Glutamatergic neuron (in vitro differentiated cells): ENCODE data around the gene ANO2. TPM values are rescaled to one million over a fixed set of nuclear protein-coding genes. Genes with fewer than 3 reads are reported as not detected.

Experiments
- DNase-seq: peaks from one replicate; pipeline ENCODE4 v3.0.0; 2022
- H3K27ac Mint-ChIP-seq: one replicate; pipeline ENCODE4 v1.8.0; 2020; ENCODE audit warnings: mild to moderate bottlenecking, mixed read lengths, inconsistent platforms; ENCODE audit not compliant: unreplicated experiment
- H3K27me3 Mint-ChIP-seq: one replicate; pipeline ENCODE4 v1.8.0; 2020; ENCODE audit warnings: mild to moderate bottlenecking, moderate library complexity, mixed read lengths, inconsistent platforms; ENCODE audit not compliant: unreplicated experiment
- H3K36me3 Mint-ChIP-seq: one replicate; pipeline ENCODE4 v1.8.0; 2020; ENCODE audit warnings: mild to moderate bottlenecking, mixed read lengths, inconsistent platforms; ENCODE audit not compliant: unreplicated experiment
- H3K4me1 Mint-ChIP-seq: one replicate; pipeline ENCODE4 v1.8.0; 2020; ENCODE audit warnings: mild to moderate bottlenecking, low read depth, mixed read lengths, inconsistent platforms; ENCODE audit not compliant: unreplicated experiment
- H3K4me3 Mint-ChIP-seq: one replicate; pipeline ENCODE4 v1.8.0; 2020; ENCODE audit warnings: mild to moderate bottlenecking, mixed read lengths, inconsistent platforms; ENCODE audit not compliant: unreplicated experiment
- H3K9me3 Mint-ChIP-seq: one replicate; pipeline ENCODE4 v1.8.0; 2020; ENCODE audit warnings: mild to moderate bottlenecking, moderate library complexity, mixed read lengths, inconsistent platforms; ENCODE audit not compliant: unreplicated experiment
- total RNA-seq: library from RNA; stranded (reverse); fragmentation: NEBNext Ultra II Directional; extraction: Animal tissue kit (Norgen Biotek cat#: 25700); gene quantifications from one replicate; pipeline ENCODE4 v1.2.1, GENCODE V29; 2021; ENCODE audit not compliant: unreplicated experiment
- TF ChIP-seq, protein P1 (sequence below): fragments of 200-600 bp; sonication (generic); IDR thresholded peaks from one replicate; pipeline ENCODE4 v1.5.0; 2021; ENCODE audit not compliant: partially characterized antibody, unreplicated experiment

The ANO2 gene
- total RNA-seq, 1 donor from 2014 or later = not detected

- H3K4me3 Mint-ChIP-seq = no peak overlapping the region
- TF ChIP-seq, protein P1, sequence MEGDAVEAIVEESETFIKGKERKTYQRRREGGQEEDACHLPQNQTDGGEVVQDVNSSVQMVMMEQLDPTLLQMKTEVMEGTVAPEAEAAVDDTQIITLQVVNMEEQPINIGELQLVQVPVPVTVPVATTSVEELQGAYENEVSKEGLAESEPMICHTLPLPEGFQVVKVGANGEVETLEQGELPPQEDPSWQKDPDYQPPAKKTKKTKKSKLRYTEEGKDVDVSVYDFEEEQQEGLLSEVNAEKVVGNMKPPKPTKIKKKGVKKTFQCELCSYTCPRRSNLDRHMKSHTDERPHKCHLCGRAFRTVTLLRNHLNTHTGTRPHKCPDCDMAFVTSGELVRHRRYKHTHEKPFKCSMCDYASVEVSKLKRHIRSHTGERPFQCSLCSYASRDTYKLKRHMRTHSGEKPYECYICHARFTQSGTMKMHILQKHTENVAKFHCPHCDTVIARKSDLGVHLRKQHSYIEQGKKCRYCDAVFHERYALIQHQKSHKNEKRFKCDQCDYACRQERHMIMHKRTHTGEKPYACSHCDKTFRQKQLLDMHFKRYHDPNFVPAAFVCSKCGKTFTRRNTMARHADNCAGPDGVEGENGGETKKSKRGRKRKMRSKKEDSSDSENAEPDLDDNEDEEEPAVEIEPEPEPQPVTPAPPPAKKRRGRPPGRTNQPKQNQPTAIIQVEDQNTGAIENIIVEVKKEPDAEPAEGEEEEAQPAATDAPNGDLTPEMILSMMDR = no peak
- H3K9me3 Mint-ChIP-seq = no peaks in the 10 kb centered on the region
- no peaks in the 10 kb centered on the region for H3K36me3 Mint-ChIP-seq
- DNase-seq = no peak
- no peaks in the 10 kb centered on the region for H3K4me1 Mint-ChIP-seq
- no peak overlapping the region for H3K27ac Mint-ChIP-seq
- H3K27me3 Mint-ChIP-seq = no peaks in the 10 kb centered on the region
These were observed 169.0 kb downstream of the ANO2 start for GRCh38 chr12:5776091-5776490.

- Mint-ChIP-seq H3K27ac (no peak overlapping the region), H3K4me1 (no peaks in the 10 kb centered on the region), H3K4me3 (no peak overlapping the region), H3K27me3 (no peaks in the 10 kb centered on the region), H3K36me3 (no peaks in the 10 kb centered on the region), H3K9me3 (no peaks in the 10 kb centered on the region)
- TF ChIP-seq, protein P1 = no peak
- no peak for DNase-seq
These were observed 171.5 kb downstream of the ANO2 start for GRCh38 chr12:5773550-5773949.

- no peaks in the 10 kb centered on the region for H3K9me3 Mint-ChIP-seq
- H3K27me3 Mint-ChIP-seq = no peaks in the 10 kb centered on the region
- no peak overlapping the region for H3K4me3 Mint-ChIP-seq
- no peak overlapping the region for H3K27ac Mint-ChIP-seq
- TF ChIP-seq, protein P1 = no peak
- DNase-seq = no peak
- no peaks in the 10 kb centered on the region for H3K36me3 Mint-ChIP-seq
- H3K4me1 Mint-ChIP-seq = no peaks in the 10 kb centered on the region
These were observed 173.3 kb downstream of the ANO2 start for GRCh38 chr12:5771756-5772155.

GRCh38 chr12:5770727-5771126 lies 174.3 kb downstream of the ANO2 start:
- Mint-ChIP-seq H3K9me3 (no peaks in the 10 kb centered on the region), H3K27ac (no peak overlapping the region), H3K4me3 (no peak overlapping the region), H3K36me3 (no peaks in the 10 kb centered on the region), H3K27me3 (no peaks in the 10 kb centered on the region), H3K4me1 (no peaks in the 10 kb centered on the region)
- no peak for DNase-seq
- TF ChIP-seq, protein P1 = no peak

DNA sequence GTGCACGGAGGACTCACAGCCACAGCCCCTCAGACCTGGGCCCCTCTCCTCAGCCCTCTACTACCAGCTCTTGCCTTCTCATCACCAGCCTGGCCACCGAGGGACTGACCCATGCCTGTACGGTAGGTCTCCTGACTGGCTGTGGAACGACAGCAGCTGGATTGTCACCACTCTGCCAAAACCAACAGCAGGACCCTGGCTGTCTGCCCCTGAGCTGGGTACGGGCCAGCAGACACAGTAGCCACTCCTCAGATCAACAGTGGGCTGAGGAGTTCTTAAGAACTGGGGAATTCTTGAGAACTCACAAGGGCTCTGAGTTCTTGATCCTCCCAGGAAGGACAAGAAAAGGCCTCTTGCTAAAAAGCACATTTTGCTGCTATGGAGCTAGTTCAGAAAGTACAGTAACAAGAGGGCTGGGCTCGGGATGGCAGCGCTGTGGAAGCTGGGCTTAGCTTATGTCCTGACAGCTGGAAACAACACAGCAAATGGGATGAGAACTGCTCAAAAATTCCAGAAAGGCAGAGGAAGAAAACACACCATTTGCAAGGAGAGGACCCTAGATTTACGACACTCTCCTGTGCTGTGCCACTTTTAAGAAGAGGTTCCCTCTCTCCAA lies 176.4 kb downstream of the ANO2 start:
- no peaks in the 10 kb centered on the region for H3K9me3 Mint-ChIP-seq
- no peak for DNase-seq
- H3K27ac Mint-ChIP-seq = no peak overlapping the region
- no peaks in the 10 kb centered on the region for H3K4me1 Mint-ChIP-seq
- TF ChIP-seq, protein P1 = no peak
- H3K27me3 Mint-ChIP-seq = no peaks in the 10 kb centered on the region
- H3K4me3 Mint-ChIP-seq = no peak overlapping the region
- H3K36me3 Mint-ChIP-seq = no peaks in the 10 kb centered on the region
